ENCODE results near the gene CXXC1. TPM values are rescaled to one million over a fixed set of nuclear protein-coding genes. Genes with fewer than 3 reads are reported as not detected.

The CXXC1 gene
- total and polyA plus RNA-seq, 2 of the 8 experiments (the other 6 are each of a cell fraction or from before 2014, with no cell fraction given), result 73.3 to 136 TPM

DNA sequence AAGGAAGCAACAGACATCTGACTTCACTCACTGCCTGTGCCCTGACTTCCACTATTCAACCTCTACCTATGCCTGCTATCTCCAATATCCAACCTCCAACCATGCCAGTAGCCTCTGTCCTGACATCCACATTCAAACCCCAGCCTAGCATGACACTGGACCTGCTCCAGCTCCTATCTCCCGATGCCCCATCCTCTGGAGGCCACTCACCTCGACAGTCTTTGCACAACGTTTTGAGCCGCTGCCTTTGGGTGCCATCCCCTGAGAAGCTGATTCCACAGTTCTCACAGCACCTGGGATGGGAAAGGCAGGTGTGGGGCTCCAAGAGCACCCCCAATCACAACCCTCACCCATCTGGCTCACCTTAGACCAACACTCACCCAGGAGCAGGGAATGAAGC lies 11.0 kb downstream of the CXXC1 start:
- FAIRE-seq (no peak), DNase-seq (ENCODE audit: low read depth in 1 of 2, low spot score in 2 of 2) (no peak)
- Histone ChIP-seq H2BK12ac (ENCODE audit: low read depth, low read length) (no peak overlapping the region), H2BK20ac (ENCODE audit: low read length) (no peak overlapping the region; the same call in 1 of the 2 replicates), H2BK15ac (ENCODE audit: low read length) (no peak overlapping the region), H4K91ac (replicated peaks; ENCODE audit: insufficient read length, low read length) (no peak overlapping the region), H4K20me1 (replicated peaks in 1 of 2; ENCODE audit: control insufficient read depth in 1 of 2, insufficient read depth in 2 of 2, low read length in 2 of 2) (peaks cover 3 to 15% of the 10 kb centered on the region in 2 experiments), H3K79me2 (ENCODE audit: control insufficient read depth in 1 of 2, insufficient read depth in 2 of 2, low read length in 2 of 2) (peaks cover 0 to 23% of the 10 kb centered on the region in 2 experiments; a peak in 2 of 4 replicates), H2BK5ac (ENCODE audit: low read depth, low read length) (no peak overlapping the region), H3K4ac (replicated peaks; ENCODE audit: insufficient read length, low read depth, low read length) (no peak overlapping the region), H3K27me3 (replicated peaks in 1 of 4; ENCODE audit: control insufficient read depth in 3 of 4, extremely low read depth in 1 of 4, insufficient read depth in 3 of 4, low read length in 3 of 4) (no peaks in the 10 kb centered on the region), H3K18ac (ENCODE audit: extremely low read depth, low read length) (no peak overlapping the region), H3K4me3 (ENCODE audit: extremely low read depth in 1 of 4, insufficient read depth in 2 of 4, low read depth in 3 of 4, low read length in 4 of 4) (no peak overlapping the region), H2BK120ac (replicated peaks; ENCODE audit: low read depth, low read length) (no peak overlapping the region), H3K56ac (replicated peaks; ENCODE audit: insufficient read length, low read depth, low read length) (no peak overlapping the region), H3K9ac (replicated peaks in 1 of 4; ENCODE audit: extremely low read depth in 1 of 4, low read depth in 3 of 4, low read length in 3 of 4) (no peak overlapping the region; a peak in 1 of 7 replicates), H3K23ac (ENCODE audit: insufficient read length) (no peak overlapping the region), H2AFZ (ENCODE audit: low read length) (no peak overlapping the region), H4K8ac (ENCODE audit: extremely low read depth, insufficient read depth, low read length) (no peak overlapping the region), H3K23me2 (ENCODE audit: low read depth, low read length) (peaks cover 8% of the 10 kb centered on the region), H2AK5ac (ENCODE audit: low read depth, low read length) (no peak overlapping the region), H3K14ac (ENCODE audit: insufficient read length) (no peak overlapping the region), H3K36me3 (ENCODE audit: control insufficient read depth in 2 of 4, insufficient read depth in 4 of 4, low read length in 3 of 4) (peaks cover 25 to 49% (median 40%) of the 10 kb centered on the region in 4 experiments), H4K5ac (ENCODE audit: insufficient read length, low read depth, low read length) (no peak overlapping the region), H3K79me1 (ENCODE audit: low read depth, low read length) (peaks cover 6% of the 10 kb centered on the region; the same call in 1 of the 2 replicates), H3K4me2 (ENCODE audit: insufficient read depth in 1 of 2, low read depth in 2 of 2, low read length in 2 of 2) (no peak overlapping the region), H3K9me3 (ENCODE audit: insufficient read depth in 2 of 2, low read depth in 1 of 2, low read length in 1 of 2) (no peaks in the 10 kb centered on the region; a peak in 1 of 4 replicates), H3K27ac (ENCODE audit: low read depth, low read length) (no peak overlapping the region), H3K4me1 (replicated peaks in 1 of 4; ENCODE audit: control insufficient read depth in 3 of 4, insufficient read depth in 4 of 4, low read length in 3 of 4) (peaks cover 0 to 6% (median under 1%) of the 10 kb centered on the region in 4 experiments; a peak in 3 of 7 replicates)
- CTCF ChIA-PET (ENCODE audit: partially characterized antibody), result interaction anchor here (0.6 to 2.3 kb wide), 5 partner anchors 8 to 325 kb away, joined by 3 to 7 read pairs (median 5); no protein-coding TSS in a partner anchor
- POLR2A ChIA-PET (ENCODE audit: partially characterized antibody), result no interaction called here
- TF ChIP-seq BRCA1 (IDR thresholded peaks at IDR 0.05; ENCODE audit: low read depth, low read length), result no peak
- 94% methylated on average over 4 of the region's 4 CpGs; no CpG with 5 or more reads in 1 of the 2 experiments for WGBS, 2 experiments (ENCODE audit: extremely low coverage in 1 of 2, insufficient coverage in 1 of 2, insufficient read length in 1 of 2, insufficient replicate concordance in 2 of 2, low coverage in 1 of 2, low lambda C conversion rate in 2 of 2, missing lambda C conversion rate in 1 of 2)

Measured in H1 (cell line).